ENCODE results near the gene LCNL1. TPM values are rescaled to one million over a fixed set of nuclear protein-coding genes. Genes with fewer than 3 reads are reported as not detected.

The LCNL1 gene
- total and polyA plus RNA-seq, 4 donors: 0.15 to 2.7 (median 1.4) TPM

DNA sequence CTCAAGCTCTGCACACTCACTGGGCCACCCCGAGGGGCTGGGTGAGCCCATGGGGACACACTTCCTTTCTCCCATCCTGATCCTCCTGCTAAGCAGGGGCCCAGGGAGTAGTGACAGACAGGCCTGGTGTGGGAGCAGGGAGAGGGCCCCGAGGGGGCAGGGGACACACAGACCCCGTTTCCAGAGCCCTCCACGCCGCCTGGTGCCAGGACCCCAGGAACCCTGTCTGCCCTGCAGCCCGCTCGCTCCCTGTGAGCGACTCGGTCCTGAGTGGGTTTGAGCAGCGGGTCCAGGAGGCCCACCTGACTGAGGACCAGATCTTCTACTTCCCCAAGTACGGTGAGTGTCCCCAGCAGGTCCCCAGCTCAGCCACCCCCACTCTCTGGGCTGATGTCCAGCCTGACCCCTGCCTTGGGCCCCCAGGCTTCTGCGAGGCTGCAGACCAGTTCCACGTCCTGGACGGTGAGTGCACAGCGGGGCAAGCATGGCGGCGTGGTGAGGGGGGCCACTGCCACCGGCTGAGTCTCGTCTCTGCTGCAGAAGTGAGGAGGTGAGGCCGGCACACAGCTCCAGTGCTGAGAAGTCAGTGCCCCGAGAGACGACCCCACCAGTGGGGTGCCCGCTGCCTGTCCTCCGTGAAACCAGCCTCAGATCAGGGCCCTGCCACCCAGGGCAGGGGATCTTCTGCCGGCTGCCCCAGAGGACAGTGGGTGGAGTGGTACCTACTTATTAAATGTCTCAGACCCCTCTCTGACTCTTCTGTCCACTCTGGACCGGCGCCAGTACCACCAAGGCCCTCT is 36.4 kb upstream of the LCNL1 start:
- H3K36me3 ChIP-seq (ENCODE audit: control insufficient read depth in 4 of 4, insufficient read depth in 4 of 4, low read length in 4 of 4): peaks cover 0 to 20% (median 10%) of the 10 kb centered on the region in 4 donors
- H3K4me3 ChIP-seq: no peak overlapping the region
- peaks cover 0 to 26% (median 14%) of the 10 kb centered on the region in 5 donors for H3K4me1 ChIP-seq (ENCODE audit: control insufficient read depth in 5 of 5, insufficient read depth in 5 of 5, low read length in 5 of 5)
- ATAC-seq (ENCODE audit: insufficient read depth, low FRiP score): no peak
- TF ChIP-seq, protein P1, sequence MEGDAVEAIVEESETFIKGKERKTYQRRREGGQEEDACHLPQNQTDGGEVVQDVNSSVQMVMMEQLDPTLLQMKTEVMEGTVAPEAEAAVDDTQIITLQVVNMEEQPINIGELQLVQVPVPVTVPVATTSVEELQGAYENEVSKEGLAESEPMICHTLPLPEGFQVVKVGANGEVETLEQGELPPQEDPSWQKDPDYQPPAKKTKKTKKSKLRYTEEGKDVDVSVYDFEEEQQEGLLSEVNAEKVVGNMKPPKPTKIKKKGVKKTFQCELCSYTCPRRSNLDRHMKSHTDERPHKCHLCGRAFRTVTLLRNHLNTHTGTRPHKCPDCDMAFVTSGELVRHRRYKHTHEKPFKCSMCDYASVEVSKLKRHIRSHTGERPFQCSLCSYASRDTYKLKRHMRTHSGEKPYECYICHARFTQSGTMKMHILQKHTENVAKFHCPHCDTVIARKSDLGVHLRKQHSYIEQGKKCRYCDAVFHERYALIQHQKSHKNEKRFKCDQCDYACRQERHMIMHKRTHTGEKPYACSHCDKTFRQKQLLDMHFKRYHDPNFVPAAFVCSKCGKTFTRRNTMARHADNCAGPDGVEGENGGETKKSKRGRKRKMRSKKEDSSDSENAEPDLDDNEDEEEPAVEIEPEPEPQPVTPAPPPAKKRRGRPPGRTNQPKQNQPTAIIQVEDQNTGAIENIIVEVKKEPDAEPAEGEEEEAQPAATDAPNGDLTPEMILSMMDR (IDR thresholded peaks at IDR 0.05; ENCODE audit: control extremely low read depth, extremely low read depth): no peak
- WGBS, 2 donors: 80 to 87% methylated on average over 27 of the region's 27 CpGs
- no peak for DNase-seq
- H3K27me3 ChIP-seq (ENCODE audit: control insufficient read depth in 3 of 3, insufficient read depth in 3 of 3, low read length in 2 of 3): no peaks in the 10 kb centered on the region
- H3K9ac ChIP-seq (ENCODE audit: insufficient read depth in 1 of 2, low read length in 2 of 2): no peak overlapping the region
- H3K27ac ChIP-seq (ENCODE audit: low read depth in 1 of 2, low read length in 1 of 2): no peak overlapping the region
- H3K9me3 ChIP-seq (ENCODE audit: control insufficient read depth in 4 of 4, insufficient read depth in 3 of 4, low read length in 3 of 4): peaks cover 0 to 2% (median 0%) of the 10 kb centered on the region in 4 donors

DNA sequence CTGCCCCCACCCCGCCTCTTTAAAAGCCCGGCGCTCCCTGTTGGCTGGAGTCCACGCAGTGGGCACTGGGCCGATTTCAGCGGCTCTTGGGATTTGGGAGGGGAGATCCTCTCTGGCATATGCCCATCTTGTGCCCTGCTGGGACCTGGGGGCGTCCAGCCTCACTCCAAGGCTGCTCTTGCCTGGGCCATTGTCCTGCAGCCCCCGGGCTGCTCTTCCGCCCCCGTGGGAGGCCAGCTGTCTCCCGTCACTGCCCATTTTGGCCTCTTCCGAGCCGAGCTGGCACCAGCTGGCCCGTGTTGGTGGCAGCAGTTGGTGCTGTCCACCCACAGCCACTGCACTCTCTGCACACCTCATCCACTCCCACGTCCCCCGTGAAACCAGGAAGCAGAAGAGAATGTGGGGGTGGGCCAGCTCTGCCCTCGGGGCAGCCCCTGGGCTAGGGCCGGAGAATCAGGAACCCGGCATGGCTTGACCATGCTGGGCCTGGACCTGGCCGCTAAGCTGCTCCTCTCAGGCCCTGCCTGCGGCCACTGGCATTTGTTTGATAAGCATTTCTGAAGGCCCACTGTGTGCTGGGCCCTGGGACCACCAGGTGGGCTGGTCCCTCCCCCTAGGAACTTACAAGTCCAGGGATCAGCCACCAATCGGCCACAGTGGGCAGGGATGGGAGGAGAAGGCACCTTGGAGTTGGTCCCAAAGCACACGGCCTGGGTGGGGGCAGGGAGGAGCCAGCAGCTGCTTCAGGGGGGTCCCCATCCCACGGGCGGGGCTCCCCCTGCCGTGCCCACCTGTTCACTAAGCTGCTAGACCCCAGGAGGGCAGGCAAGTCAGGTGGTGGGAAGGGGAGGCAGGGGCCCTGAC is 35.5 kb upstream of the LCNL1 start:
- WGBS, 2 donors: 55 to 76% methylated on average over 26 of the region's 26 CpGs
- Histone ChIP-seq H3K9ac (ENCODE audit: insufficient read depth in 1 of 2, low read length in 2 of 2) (no peak overlapping the region), H3K27me3 (ENCODE audit: control insufficient read depth in 3 of 3, insufficient read depth in 3 of 3, low read length in 2 of 3) (no peaks in the 10 kb centered on the region), H3K27ac (ENCODE audit: low read depth in 1 of 2, low read length in 1 of 2) (no peak overlapping the region), H3K4me3 (no peak overlapping the region), H3K9me3 (ENCODE audit: control insufficient read depth in 4 of 4, insufficient read depth in 3 of 4, low read length in 3 of 4) (no peaks in the 10 kb centered on the region), H3K36me3 (ENCODE audit: control insufficient read depth in 4 of 4, insufficient read depth in 4 of 4, low read length in 4 of 4) (peaks cover 0 to 12% (median 2%) of the 10 kb centered on the region in 4 donors), H3K4me1 (ENCODE audit: control insufficient read depth in 5 of 5, insufficient read depth in 5 of 5, low read length in 5 of 5) (peaks cover 0 to 22% (median 18%) of the 10 kb centered on the region in 5 donors)
- DNase-seq (no peak), ATAC-seq (ENCODE audit: insufficient read depth, low FRiP score) (no peak)
- TF ChIP-seq, protein P1 (IDR thresholded peaks at IDR 0.05; ENCODE audit: control extremely low read depth, extremely low read depth): no peak

DNA sequence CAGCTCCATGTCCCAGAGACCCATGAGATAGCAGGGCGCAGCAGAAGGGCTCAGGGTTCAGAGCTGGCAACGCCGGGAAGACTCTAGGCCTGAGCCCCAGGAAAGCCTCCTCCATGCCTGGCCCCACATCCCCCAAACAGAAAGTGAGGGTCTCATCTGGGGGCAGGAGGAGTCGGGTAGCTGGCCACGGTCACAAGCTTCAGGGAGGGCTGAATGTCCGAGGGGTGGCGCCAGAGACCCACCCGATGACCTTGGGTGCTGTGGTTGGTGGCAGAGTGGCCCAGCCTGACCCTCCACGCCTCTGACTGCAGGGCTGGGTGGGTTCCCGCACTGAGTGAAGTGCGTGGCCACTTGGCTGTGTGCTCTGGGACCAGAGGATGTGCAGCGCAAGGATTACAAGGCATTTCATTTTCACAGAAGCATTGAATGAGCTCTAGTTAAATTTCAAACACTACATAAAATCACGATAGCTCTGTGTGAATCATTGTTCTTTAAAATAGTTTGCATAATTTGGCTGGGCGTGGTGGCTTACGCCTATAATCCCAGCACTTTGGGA is 34.8 kb upstream of the LCNL1 start:
- DNase-seq (peak; percentile 34 to 43 (median 38)), ATAC-seq (ENCODE audit: insufficient read depth, low FRiP score) (no peak)
- Histone ChIP-seq H3K27ac (ENCODE audit: low read depth in 1 of 2, low read length in 1 of 2) (no peak overlapping the region), H3K4me3 (no peak overlapping the region), H3K27me3 (ENCODE audit: control insufficient read depth in 3 of 3, insufficient read depth in 3 of 3, low read length in 2 of 3) (no peaks in the 10 kb centered on the region), H3K4me1 (ENCODE audit: control insufficient read depth in 5 of 5, insufficient read depth in 5 of 5, low read length in 5 of 5) (peaks cover 0 to 22% (median 15%) of the 10 kb centered on the region in 5 donors), H3K9ac (ENCODE audit: insufficient read depth in 1 of 2, low read length in 2 of 2) (no peak overlapping the region), H3K36me3 (ENCODE audit: control insufficient read depth in 4 of 4, insufficient read depth in 4 of 4, low read length in 4 of 4) (peaks cover 0 to 4% (median 0%) of the 10 kb centered on the region in 4 donors), H3K9me3 (ENCODE audit: control insufficient read depth in 4 of 4, insufficient read depth in 3 of 4, low read length in 3 of 4) (no peaks in the 10 kb centered on the region)
- TF ChIP-seq, protein P1 (IDR thresholded peaks at IDR 0.05; ENCODE audit: control extremely low read depth, extremely low read depth): peak; percentile 24
- 33 to 43% methylated on average over 15 of the region's 15 CpGs for WGBS, 2 donors
